ENCODE results near the gene PSAP. TPM values are rescaled to one million over a fixed set of nuclear protein-coding genes. Genes with fewer than 3 reads are reported as not detected.

Gene PSAP
- total RNA-seq, 1 donor from 2014 or later: 1,262 TPM

- Mint-ChIP-seq H3K27ac (ENCODE audit: unreplicated experiment) (no peak overlapping the region), H3K36me3 (ENCODE audit: unreplicated experiment) (peaks cover 60% of the 10 kb centered on the region), H3K27me3 (ENCODE audit: unreplicated experiment) (no peaks in the 10 kb centered on the region), H3K9me3 (ENCODE audit: unreplicated experiment) (no peaks in the 10 kb centered on the region), H3K4me3 (ENCODE audit: unreplicated experiment) (no peak overlapping the region), H3K4me1 (ENCODE audit: unreplicated experiment) (no peaks in the 10 kb centered on the region)
- no peak for DNase-seq (ENCODE audit: extremely low spot score, unreplicated experiment)
- TF ChIP-seq, protein P1, sequence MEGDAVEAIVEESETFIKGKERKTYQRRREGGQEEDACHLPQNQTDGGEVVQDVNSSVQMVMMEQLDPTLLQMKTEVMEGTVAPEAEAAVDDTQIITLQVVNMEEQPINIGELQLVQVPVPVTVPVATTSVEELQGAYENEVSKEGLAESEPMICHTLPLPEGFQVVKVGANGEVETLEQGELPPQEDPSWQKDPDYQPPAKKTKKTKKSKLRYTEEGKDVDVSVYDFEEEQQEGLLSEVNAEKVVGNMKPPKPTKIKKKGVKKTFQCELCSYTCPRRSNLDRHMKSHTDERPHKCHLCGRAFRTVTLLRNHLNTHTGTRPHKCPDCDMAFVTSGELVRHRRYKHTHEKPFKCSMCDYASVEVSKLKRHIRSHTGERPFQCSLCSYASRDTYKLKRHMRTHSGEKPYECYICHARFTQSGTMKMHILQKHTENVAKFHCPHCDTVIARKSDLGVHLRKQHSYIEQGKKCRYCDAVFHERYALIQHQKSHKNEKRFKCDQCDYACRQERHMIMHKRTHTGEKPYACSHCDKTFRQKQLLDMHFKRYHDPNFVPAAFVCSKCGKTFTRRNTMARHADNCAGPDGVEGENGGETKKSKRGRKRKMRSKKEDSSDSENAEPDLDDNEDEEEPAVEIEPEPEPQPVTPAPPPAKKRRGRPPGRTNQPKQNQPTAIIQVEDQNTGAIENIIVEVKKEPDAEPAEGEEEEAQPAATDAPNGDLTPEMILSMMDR (IDR thresholded peaks at IDR 0.05): no peak
These were observed 27.7 kb downstream of the PSAP start for GRCh38 chr10:71823356-71823755.

- H3K4me3 Mint-ChIP-seq (ENCODE audit: unreplicated experiment): no peak overlapping the region
- no peak overlapping the region for H3K27ac Mint-ChIP-seq (ENCODE audit: unreplicated experiment)
- TF ChIP-seq, protein P1 (IDR thresholded peaks at IDR 0.05): no peak
- peaks cover 64% of the 10 kb centered on the region for H3K36me3 Mint-ChIP-seq (ENCODE audit: unreplicated experiment)
- H3K27me3 Mint-ChIP-seq (ENCODE audit: unreplicated experiment): no peaks in the 10 kb centered on the region
- H3K4me1 Mint-ChIP-seq (ENCODE audit: unreplicated experiment): no peaks in the 10 kb centered on the region
- no peak for DNase-seq (ENCODE audit: extremely low spot score, unreplicated experiment)
- no peaks in the 10 kb centered on the region for H3K9me3 Mint-ChIP-seq (ENCODE audit: unreplicated experiment)
These were observed 28.9 kb downstream of the PSAP start for GRCh38 chr10:71821909-71822763.

DNA sequence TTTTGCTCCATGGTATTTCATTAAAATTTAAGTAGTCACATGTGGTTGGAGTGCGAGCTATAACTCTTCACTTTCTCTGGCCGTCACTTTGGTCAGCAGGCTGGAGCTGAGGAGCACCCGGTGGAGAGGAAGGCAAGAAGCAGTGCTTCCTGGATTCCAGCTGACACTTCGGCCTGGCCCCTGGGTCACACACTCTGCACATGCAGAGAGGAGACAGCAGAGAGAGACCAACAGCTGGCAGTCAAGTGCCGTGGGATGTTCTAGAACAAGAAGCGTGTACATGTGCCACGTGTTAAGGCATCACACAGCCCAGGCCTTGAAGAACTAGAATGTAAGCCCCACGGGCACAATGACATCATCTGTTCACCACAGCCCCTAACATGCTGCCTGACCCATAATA is 30.1 kb downstream of the PSAP start:
- Mint-ChIP-seq H3K4me3 (ENCODE audit: unreplicated experiment) (no peak overlapping the region), H3K9me3 (ENCODE audit: unreplicated experiment) (no peaks in the 10 kb centered on the region), H3K27me3 (ENCODE audit: unreplicated experiment) (no peaks in the 10 kb centered on the region), H3K4me1 (ENCODE audit: unreplicated experiment) (no peaks in the 10 kb centered on the region), H3K36me3 (ENCODE audit: unreplicated experiment) (peaks cover 68% of the 10 kb centered on the region), H3K27ac (ENCODE audit: unreplicated experiment) (no peak overlapping the region)
- DNase-seq (ENCODE audit: extremely low spot score, unreplicated experiment): no peak
- TF ChIP-seq, protein P1 (IDR thresholded peaks at IDR 0.05): no peak

GRCh38 chr10:71819985-71820384 is 31.1 kb downstream of the PSAP start:
- TF ChIP-seq, protein P1 (IDR thresholded peaks at IDR 0.05): no peak
- DNase-seq (ENCODE audit: extremely low spot score, unreplicated experiment): no peak
- Mint-ChIP-seq H3K36me3 (ENCODE audit: unreplicated experiment) (peaks cover 67% of the 10 kb centered on the region), H3K27me3 (ENCODE audit: unreplicated experiment) (no peaks in the 10 kb centered on the region), H3K4me1 (ENCODE audit: unreplicated experiment) (no peaks in the 10 kb centered on the region), H3K4me3 (ENCODE audit: unreplicated experiment) (no peak overlapping the region), H3K27ac (ENCODE audit: unreplicated experiment) (no peak overlapping the region), H3K9me3 (ENCODE audit: unreplicated experiment) (no peaks in the 10 kb centered on the region)

- Mint-ChIP-seq H3K36me3 (ENCODE audit: unreplicated experiment) (peaks cover 69% of the 10 kb centered on the region), H3K4me3 (ENCODE audit: unreplicated experiment) (no peak overlapping the region), H3K9me3 (ENCODE audit: unreplicated experiment) (no peaks in the 10 kb centered on the region), H3K4me1 (ENCODE audit: unreplicated experiment) (no peaks in the 10 kb centered on the region), H3K27ac (ENCODE audit: unreplicated experiment) (no peak overlapping the region), H3K27me3 (ENCODE audit: unreplicated experiment) (no peaks in the 10 kb centered on the region)
- no peak for DNase-seq (ENCODE audit: extremely low spot score, unreplicated experiment)
- TF ChIP-seq, protein P1 (IDR thresholded peaks at IDR 0.05): no peak
These were observed 31.6 kb downstream of the PSAP start for GRCh38 chr10:71819441-71819861.

All from osteocyte (in vitro differentiated cells).